RWPE2 (cell line): Measurements from ENCODE around the gene MBOAT1.

Source experiments
- ATAC-seq: fragments of 200-7000 bp; cut with Tn5 transposase; 3 replicates; pipeline ENCODE4 v1.9.1; 2021; ENCODE audit warnings: low read depth
- DNase-seq: peaks from one replicate; pipeline ENCODE4 v3.0.0-alpha.2; 2020; ENCODE audit warnings: low spot score
- H3K27ac ChIP-seq: fragments of 450-650 bp; 2 replicates; pipeline ENCODE4 v1.5.1; 2017; ENCODE audit warnings: mild to moderate bottlenecking; ENCODE audit not compliant: poor library complexity, severe bottlenecking
- H3K27me3 ChIP-seq: fragments of 250-450 bp; sonication (Bioruptor Pico); 2 replicates; pipeline ENCODE4 v1.5.1; 2021; ENCODE audit warnings: mild to moderate bottlenecking, moderate library complexity; ENCODE audit not compliant: insufficient read depth, poor library complexity, severe bottlenecking
- H3K36me3 ChIP-seq: fragments of 250-450 bp; sonication (Bioruptor Pico); 2 replicates; pipeline ENCODE4 v1.5.1; 2020; ENCODE audit warnings: low read depth, mild to moderate bottlenecking, moderate library complexity
- H3K4me1 ChIP-seq: fragments of 250-450 bp; sonication (Bioruptor Pico); 2 replicates; pipeline ENCODE4 v1.5.1; 2021; ENCODE audit warnings: mild to moderate bottlenecking, moderate library complexity; ENCODE audit not compliant: insufficient read depth, poor library complexity, severe bottlenecking
- H3K4me3 ChIP-seq: fragments of 250-450 bp; sonication (Bioruptor Pico); 2 replicates; pipeline ENCODE4 v1.5.1; 2021; ENCODE audit warnings: mild to moderate bottlenecking, moderate library complexity; ENCODE audit not compliant: severe bottlenecking
- H3K9me3 ChIP-seq: fragments of 250-450 bp; sonication (Bioruptor Pico); 2 replicates; pipeline ENCODE4 v1.5.1; 2021; ENCODE audit warnings: mild to moderate bottlenecking, moderate library complexity; ENCODE audit not compliant: severe bottlenecking
- TF ChIP-seq, protein P1 (sequence below): fragments of 450-650 bp; IDR thresholded peaks from one replicate; pipeline ENCODE4 v1.5.1; 2017; ENCODE audit warnings: mild to moderate bottlenecking, moderate library complexity; ENCODE audit not compliant: poor library complexity, severe bottlenecking

The MBOAT1 gene

GRCh38 chr6:20058912-20059311, 153.4 kb downstream of the MBOAT1 start:
- H3K4me1 ChIP-seq: no peaks in the 10 kb centered on the region
- H3K27me3 ChIP-seq: no peaks in the 10 kb centered on the region
- ATAC-seq (no peak), DNase-seq (no peak)
- no peaks in the 10 kb centered on the region for H3K36me3 ChIP-seq
- no peaks in the 10 kb centered on the region for H3K9me3 ChIP-seq
- no peak overlapping the region for H3K27ac ChIP-seq
- no peak overlapping the region for H3K4me3 ChIP-seq
- TF ChIP-seq, protein P1, sequence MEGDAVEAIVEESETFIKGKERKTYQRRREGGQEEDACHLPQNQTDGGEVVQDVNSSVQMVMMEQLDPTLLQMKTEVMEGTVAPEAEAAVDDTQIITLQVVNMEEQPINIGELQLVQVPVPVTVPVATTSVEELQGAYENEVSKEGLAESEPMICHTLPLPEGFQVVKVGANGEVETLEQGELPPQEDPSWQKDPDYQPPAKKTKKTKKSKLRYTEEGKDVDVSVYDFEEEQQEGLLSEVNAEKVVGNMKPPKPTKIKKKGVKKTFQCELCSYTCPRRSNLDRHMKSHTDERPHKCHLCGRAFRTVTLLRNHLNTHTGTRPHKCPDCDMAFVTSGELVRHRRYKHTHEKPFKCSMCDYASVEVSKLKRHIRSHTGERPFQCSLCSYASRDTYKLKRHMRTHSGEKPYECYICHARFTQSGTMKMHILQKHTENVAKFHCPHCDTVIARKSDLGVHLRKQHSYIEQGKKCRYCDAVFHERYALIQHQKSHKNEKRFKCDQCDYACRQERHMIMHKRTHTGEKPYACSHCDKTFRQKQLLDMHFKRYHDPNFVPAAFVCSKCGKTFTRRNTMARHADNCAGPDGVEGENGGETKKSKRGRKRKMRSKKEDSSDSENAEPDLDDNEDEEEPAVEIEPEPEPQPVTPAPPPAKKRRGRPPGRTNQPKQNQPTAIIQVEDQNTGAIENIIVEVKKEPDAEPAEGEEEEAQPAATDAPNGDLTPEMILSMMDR: no peak

DNA sequence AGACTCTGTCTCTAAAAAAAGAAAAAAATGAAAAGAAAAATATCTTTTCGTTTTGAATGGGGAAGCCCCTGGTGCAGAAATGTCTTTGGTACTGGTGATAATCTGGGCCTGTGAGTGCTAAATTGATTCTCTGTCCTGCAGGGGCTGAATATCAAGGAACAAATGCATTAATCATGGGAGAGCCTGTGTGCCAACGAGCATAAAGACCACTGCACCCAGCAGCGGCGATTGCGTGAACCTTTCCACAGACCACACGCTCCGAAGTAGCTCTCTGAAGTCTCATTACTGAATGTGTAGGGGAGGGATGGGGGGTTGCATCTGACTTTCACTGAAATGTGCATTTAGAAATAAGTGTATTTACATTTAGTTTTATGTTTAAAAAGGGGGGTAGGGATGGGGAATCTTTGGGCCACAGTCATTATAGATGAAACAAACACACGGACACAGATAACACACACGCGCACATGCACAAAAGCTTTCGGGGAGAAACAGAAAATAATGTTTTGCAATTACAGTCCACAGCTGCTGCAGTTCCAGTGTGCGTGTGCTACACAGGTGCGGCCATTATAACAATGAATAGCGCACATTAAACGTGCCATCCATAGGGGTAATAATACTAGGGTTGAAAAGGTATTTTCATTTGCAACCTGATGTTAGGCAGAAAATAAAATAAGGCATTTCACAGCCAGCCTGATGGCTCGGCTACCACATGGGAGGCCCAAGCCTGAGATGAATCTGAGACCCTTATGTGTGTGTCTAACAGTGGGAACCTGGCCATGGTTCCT, 154.0 kb downstream of the MBOAT1 start:
- no peaks in the 10 kb centered on the region for H3K4me1 ChIP-seq
- ATAC-seq (no peak), DNase-seq (no peak)
- no peak overlapping the region for H3K27ac ChIP-seq
- H3K36me3 ChIP-seq: no peaks in the 10 kb centered on the region
- no peak overlapping the region for H3K4me3 ChIP-seq
- H3K27me3 ChIP-seq: no peaks in the 10 kb centered on the region
- TF ChIP-seq, protein P1: no peak
- no peaks in the 10 kb centered on the region for H3K9me3 ChIP-seq

- H3K27me3 ChIP-seq: no peaks in the 10 kb centered on the region
- DNase-seq: no peak
- H3K4me3 ChIP-seq: no peak overlapping the region
- H3K27ac ChIP-seq: no peak overlapping the region
- H3K4me1 ChIP-seq: no peaks in the 10 kb centered on the region
- TF ChIP-seq, protein P1: peak; percentile 66
- no peaks in the 10 kb centered on the region for H3K9me3 ChIP-seq
- ATAC-seq: no peak
- no peaks in the 10 kb centered on the region for H3K36me3 ChIP-seq
Observed at GRCh38 chr6:20056350-20056992, 155.8 kb downstream of the MBOAT1 start.

- Histone ChIP-seq H3K27me3 (no peaks in the 10 kb centered on the region), H3K4me1 (no peaks in the 10 kb centered on the region), H3K9me3 (no peaks in the 10 kb centered on the region), H3K27ac (no peak overlapping the region), H3K36me3 (no peaks in the 10 kb centered on the region), H3K4me3 (no peak overlapping the region)
- DNase-seq (no peak), ATAC-seq (no peak)
- TF ChIP-seq, protein P1: no peak
Observed at GRCh38 chr6:20055916-20056315, 156.4 kb downstream of the MBOAT1 start.
